ENCODE measurements around the gene CFAP54. TPM values are rescaled to one million over a fixed set of nuclear protein-coding genes. Genes with fewer than 3 reads are reported as not detected.

The CFAP54 gene
- total and polyA plus RNA-seq, 2 of the 4 experiments (the other 2 are of a cell fraction): 0.18 to 0.41 TPM

GRCh38 chr12:96919510-96920210, 430.3 kb downstream of the CFAP54 start:
- Histone ChIP-seq H2AFZ (replicated peaks; ENCODE audit: low read length, poor library complexity) (no peak overlapping the region), H3K18ac (ENCODE audit: low read depth, low read length) (no peak overlapping the region), H3K9me1 (ENCODE audit: insufficient read depth, low read length) (no peaks in the 10 kb centered on the region), H2AK9ac (replicated peaks; ENCODE audit: low read depth, low read length, poor library complexity) (no peak overlapping the region), H3K4me3 (ENCODE audit: insufficient read depth, low read depth, low read length) (no peak overlapping the region), H3K4me2 (ENCODE audit: low read depth, low read length) (no peak overlapping the region), H3K27me3 (ENCODE audit: control insufficient read depth, insufficient read depth, low read length) (no peaks in the 10 kb centered on the region), H3K4ac (ENCODE audit: low read depth, low read length) (no peak overlapping the region), H2AK5ac (ENCODE audit: low read depth, low read length) (no peak overlapping the region), H2BK15ac (ENCODE audit: low read depth, low read length) (no peak overlapping the region), H4K5ac (ENCODE audit: low read depth, low read length) (no peak overlapping the region), H3K4me1 (ENCODE audit: control insufficient read depth, insufficient read depth, low read length) (no peaks in the 10 kb centered on the region), H4K8ac (ENCODE audit: low read depth in 2 of 2, low read length in 2 of 2) (no peak overlapping the region), H3K27ac (ENCODE audit: insufficient read depth, low read length) (no peak overlapping the region), H3K9me3 (ENCODE audit: control insufficient read depth, insufficient read depth, low read length) (no peaks in the 10 kb centered on the region), H3K23ac (ENCODE audit: low read depth, low read length) (no peak overlapping the region), H3K36me3 (ENCODE audit: control insufficient read depth, insufficient read depth, low read length) (no peaks in the 10 kb centered on the region), H3K79me1 (ENCODE audit: low read depth in 1 of 2, low read length in 2 of 2) (peaks cover 12 to 21% of the 10 kb centered on the region in 2 experiments), H2BK20ac (ENCODE audit: low read depth, low read length) (no peak overlapping the region), H3K9ac (ENCODE audit: low read depth, low read length) (no peak overlapping the region), H3K14ac (replicated peaks; ENCODE audit: low read depth, low read length) (no peak overlapping the region), H4K20me1 (ENCODE audit: insufficient read depth, low read length) (no peaks in the 10 kb centered on the region), H2BK120ac (ENCODE audit: low read depth, low read length) (no peak overlapping the region), H2BK5ac (ENCODE audit: low read depth, low read length, poor library complexity, severe bottlenecking) (no peak overlapping the region), H3K56ac (ENCODE audit: extremely low read depth, insufficient read depth, low read length) (no peak overlapping the region), H4K91ac (ENCODE audit: insufficient read depth, low read depth, low read length) (no peak overlapping the region)
- ChIA-PET CTCF (no interaction called here), POLR2A (ENCODE audit: unreplicated experiment) (no interaction called here)
- BruUV-seq (replicated peaks): no TSS peak
- ATAC-seq (ENCODE audit: low read depth) (no peak), DNase-seq (no peak)
- in situ Hi-C loops (cut with MboI; ENCODE audit: low sequenced_read_pairs): no loop called here
- dilution Hi-C loops (cut with HindIII; ENCODE audit: low sequenced_read_pairs, unreplicated experiment): no loop called here
- intact Hi-C loops (cut with micrococcal nuclease): no loop called here
- TF ChIP-seq MXI1 (IDR thresholded peaks at IDR 0.05; ENCODE audit: borderline replicate concordance, low read depth, low read length): no peak
- TF ChIP-seq, protein P1, sequence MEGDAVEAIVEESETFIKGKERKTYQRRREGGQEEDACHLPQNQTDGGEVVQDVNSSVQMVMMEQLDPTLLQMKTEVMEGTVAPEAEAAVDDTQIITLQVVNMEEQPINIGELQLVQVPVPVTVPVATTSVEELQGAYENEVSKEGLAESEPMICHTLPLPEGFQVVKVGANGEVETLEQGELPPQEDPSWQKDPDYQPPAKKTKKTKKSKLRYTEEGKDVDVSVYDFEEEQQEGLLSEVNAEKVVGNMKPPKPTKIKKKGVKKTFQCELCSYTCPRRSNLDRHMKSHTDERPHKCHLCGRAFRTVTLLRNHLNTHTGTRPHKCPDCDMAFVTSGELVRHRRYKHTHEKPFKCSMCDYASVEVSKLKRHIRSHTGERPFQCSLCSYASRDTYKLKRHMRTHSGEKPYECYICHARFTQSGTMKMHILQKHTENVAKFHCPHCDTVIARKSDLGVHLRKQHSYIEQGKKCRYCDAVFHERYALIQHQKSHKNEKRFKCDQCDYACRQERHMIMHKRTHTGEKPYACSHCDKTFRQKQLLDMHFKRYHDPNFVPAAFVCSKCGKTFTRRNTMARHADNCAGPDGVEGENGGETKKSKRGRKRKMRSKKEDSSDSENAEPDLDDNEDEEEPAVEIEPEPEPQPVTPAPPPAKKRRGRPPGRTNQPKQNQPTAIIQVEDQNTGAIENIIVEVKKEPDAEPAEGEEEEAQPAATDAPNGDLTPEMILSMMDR (conservative IDR thresholded peaks at IDR 0.05; ENCODE audit: low read depth, low read length): no peak
- WGBS, 2 experiments (ENCODE audit: extremely low coverage in 2 of 2, insufficient read length in 1 of 2): no CpG with 5 or more reads among the region's 2 CpGs

Other genes with a start within 250 kb of the CFAP54 start
- 50.2 and 58.9 TPM in 2 replicates for gene CDK17, start 89.1 kb upstream of the CFAP54 start, total RNA-seq (2012; rRNA removed)
- 14.5 and 15.4 TPM in 2 replicates for gene CDK17, start 89.1 kb upstream of the CFAP54 start, polyA plus RNA-seq (2012; rRNA removed)

All from IMR-90 (cell line).